HG03175 (cell line): ENCODE data around the gene ATXN10.

Experiments
- ATAC-seq: cut with Tn5 transposase; IDR thresholded peaks from one replicate; pipeline ENCODE4 v1.9.1; 2021; ENCODE audit warnings: mild to moderate bottlenecking, moderate library complexity; ENCODE audit not compliant: unreplicated experiment

Gene ATXN10

DNA sequence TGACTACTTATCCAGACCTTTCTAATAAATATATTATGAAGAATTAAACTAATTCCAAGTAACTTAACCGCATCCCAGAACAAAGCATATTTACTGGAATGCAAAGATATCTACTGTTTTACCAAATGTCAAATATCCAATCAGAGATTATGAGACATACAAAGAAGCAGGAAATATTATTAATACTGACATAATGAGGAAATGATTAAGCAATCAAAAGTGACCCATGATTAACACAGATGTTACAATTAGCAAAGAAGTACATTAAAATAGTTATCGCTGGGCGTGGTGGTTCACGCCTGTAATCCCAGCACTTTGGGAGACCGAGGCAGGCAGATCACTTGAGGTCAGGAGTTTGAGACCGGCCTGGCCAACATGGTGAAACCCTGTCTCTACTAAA lies 200.1 kb downstream of the ATXN10 start:
- ATAC-seq: no peak

GRCh38 chr22:45872659-45873263 lies 201.1 kb downstream of the ATXN10 start:
- no peak for ATAC-seq

DNA sequence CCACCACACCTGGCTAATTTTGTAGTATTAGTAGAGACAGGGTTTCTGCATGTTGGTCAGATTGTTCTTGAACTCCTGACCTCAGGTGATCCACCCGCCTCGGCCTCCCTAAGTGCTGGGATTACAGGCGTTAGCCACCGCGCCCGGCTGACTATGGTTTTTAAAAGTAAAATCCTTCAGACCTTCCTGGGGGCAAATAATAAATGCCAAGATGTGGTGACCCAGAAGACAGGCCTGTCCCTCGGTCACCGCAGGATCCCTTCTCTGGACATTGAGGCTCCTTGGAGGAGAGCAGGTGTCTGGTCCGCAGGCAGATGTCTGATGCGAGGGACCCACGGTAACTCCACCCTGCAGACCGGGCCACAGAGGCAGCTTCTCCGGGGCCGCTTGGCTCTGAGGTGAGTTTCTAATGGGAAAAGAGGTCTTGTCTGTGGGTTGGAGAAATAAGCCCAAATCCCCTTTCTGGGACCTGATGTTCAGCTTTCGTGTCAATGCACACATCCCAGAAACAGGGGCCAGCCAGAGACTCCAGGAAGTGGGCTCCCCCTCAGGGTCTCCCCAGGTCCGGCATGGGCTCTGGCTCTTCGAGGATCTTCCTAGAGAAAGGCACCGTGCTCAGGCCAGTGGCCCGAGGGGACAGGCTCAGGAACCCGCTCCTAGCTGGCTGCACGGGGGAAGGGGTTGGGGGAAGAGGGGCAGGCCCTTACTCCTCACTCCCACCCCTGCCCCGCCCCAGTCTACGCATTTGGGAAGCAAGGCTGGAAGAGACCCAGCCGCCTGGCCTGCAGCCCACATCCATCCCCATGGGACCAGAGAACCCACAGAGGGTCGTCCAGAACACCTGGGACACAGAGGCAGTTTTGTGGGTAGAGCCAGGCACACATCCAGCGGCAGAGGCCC lies 204.8 kb downstream of the ATXN10 start:
- ATAC-seq: no peak

GRCh38 chr22:45877036-45877380 lies 205.4 kb downstream of the ATXN10 start:
- no peak for ATAC-seq

GRCh38 chr22:45877651-45878050 lies 206.0 kb downstream of the ATXN10 start:
- ATAC-seq: no peak

DNA sequence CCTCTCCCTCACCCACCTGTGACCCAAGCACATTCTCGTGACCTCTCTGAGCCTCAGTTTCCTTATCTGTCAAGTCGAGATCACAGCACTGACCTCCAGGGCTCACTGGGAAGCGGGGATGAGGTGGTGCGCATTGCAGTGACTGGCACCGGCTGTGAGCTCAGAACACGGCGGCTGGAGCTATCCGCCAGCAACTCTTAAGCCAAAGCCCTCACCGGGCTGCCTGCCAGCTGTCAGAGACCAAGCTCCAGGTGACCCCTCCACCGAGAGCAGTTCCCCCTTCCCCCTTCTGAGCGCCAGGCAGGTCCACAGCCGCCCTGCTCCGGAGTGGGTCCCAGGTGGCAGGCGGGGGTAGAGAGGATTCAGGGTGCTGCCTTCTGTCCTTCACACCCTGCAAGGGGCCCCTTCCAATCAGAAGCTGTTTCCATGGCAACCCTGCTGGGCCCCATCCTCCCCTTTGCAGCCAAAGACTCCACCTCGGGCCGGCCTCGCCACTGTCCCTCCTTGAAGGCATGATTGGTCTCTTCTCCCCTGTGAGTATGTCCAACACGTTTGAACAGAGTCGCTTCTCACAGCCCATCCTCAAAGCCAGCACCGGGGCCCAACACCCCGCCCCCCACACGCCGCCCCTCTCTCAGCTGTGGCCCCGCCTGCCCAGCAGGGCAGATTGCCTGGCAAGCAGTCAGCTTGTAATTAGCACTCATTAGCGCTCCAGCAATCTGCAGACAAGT lies 206.6 kb downstream of the ATXN10 start:
- ATAC-seq: no peak

- no peak for ATAC-seq
Measured at GRCh38 chr22:45878901-45879551, 207.4 kb downstream of the ATXN10 start.

DNA sequence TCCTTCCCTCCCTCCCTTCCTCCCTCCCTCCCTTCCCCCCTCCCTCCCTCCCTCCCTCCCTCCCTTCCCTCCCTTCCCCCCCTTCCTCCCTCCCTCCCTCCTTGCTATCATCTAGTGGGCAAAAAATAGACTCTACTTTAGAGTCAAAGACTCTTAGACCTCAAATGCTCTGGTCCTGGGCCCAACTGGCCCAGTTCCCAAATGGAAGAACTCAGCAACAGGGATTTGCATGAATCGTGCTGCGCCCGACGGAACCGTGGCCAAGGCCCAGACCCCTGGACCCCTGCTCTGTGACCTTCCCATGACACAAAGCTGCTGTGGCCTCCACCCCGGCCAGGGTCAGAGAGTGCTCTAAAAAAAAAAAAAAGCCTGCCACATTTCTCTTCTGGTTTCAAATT lies 207.9 kb downstream of the ATXN10 start:
- ATAC-seq: no peak

GRCh38 chr22:45880091-45880715 lies 208.6 kb downstream of the ATXN10 start:
- ATAC-seq: no peak

- ATAC-seq: no peak
Measured at GRCh38 chr22:45880716-45881523, 209.3 kb downstream of the ATXN10 start.

- no peak for ATAC-seq
Measured at GRCh38 chr22:45881524-45881875, 209.9 kb downstream of the ATXN10 start.

GRCh38 chr22:45882881-45883810 lies 211.5 kb downstream of the ATXN10 start:
- no peak for ATAC-seq

- ATAC-seq: no peak
Measured at GRCh38 chr22:45883811-45884170, 212.2 kb downstream of the ATXN10 start.

GRCh38 chr22:45884201-45885062 lies 212.8 kb downstream of the ATXN10 start:
- ATAC-seq: no peak

DNA sequence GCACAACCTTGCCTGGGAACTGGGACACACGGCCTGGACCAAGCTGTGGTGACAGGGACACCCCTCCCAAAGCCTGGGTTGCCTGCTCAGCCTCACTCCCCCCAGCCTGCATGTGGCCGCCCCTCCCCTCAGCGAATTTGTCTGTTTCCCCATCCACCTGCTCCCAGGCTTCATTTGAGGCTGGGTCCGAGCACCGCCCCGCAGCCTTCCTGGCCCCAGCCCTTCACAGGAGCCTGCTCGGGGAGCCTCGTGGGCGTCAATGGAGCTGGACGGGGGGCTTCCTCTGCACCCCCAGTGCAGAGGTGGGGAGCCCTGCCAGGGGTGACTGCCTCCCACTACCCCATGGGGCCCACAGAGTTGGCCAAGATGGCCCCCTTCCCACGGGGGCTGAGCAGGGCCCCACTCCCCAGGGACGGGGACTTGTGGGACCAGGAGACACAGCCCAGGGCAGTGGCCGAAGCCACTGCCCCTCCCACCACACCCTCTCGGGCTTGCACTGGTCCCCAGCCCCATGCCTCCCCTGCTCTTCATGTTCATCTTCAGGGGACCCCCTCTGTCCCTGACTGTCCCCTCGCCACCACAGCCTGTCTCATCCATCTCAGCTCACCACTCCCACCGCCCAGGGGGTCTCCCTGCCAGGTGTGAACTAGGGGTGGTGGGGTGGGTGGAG lies 213.7 kb downstream of the ATXN10 start:
- no peak for ATAC-seq

- ATAC-seq: no peak
Measured at GRCh38 chr22:45885941-45886395, 214.3 kb downstream of the ATXN10 start.

DNA sequence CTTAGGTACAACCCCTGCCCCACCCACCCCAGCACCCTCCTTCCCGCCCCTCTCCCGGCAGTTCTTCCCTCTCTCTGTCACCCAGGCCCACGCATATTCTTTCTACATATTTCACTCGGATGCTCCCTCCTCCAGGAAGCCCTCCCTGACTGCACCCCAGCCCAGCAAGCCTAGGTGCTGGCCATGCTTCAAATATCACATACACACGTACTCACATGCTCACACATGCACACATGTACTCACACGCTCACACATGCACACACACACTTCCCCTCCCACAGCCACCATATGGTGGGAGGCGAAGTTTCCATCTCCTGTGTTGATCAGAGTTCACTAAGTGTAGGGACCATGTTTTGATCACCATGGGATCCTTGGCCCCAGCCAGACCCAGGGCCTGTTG lies 214.9 kb downstream of the ATXN10 start:
- no peak for ATAC-seq
